ENCODE measurements around the gene ZNF524.

DNA sequence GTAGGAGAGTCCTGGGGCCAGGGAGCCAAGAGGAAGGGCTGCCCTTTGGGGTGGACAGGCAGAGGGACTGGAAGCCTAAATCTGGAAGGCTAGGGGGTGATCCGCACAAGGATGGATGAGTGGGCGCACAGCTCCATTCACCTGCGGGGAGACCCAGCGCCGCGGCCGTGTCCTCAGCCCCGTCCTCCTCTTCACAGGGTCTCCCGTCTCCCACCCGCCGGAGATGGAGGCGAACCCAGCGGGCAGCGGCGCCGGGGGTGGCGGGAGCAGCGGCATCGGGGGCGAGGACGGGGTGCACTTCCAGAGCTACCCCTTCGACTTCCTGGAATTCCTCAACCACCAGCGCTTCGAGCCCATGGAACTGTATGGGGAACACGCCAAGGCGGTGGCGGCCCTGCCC lies 13.3 kb downstream of the ZNF524 start:
- TF ChIP-seq, protein P1, sequence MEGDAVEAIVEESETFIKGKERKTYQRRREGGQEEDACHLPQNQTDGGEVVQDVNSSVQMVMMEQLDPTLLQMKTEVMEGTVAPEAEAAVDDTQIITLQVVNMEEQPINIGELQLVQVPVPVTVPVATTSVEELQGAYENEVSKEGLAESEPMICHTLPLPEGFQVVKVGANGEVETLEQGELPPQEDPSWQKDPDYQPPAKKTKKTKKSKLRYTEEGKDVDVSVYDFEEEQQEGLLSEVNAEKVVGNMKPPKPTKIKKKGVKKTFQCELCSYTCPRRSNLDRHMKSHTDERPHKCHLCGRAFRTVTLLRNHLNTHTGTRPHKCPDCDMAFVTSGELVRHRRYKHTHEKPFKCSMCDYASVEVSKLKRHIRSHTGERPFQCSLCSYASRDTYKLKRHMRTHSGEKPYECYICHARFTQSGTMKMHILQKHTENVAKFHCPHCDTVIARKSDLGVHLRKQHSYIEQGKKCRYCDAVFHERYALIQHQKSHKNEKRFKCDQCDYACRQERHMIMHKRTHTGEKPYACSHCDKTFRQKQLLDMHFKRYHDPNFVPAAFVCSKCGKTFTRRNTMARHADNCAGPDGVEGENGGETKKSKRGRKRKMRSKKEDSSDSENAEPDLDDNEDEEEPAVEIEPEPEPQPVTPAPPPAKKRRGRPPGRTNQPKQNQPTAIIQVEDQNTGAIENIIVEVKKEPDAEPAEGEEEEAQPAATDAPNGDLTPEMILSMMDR (IDR thresholded peaks at IDR 0.05), result no peak
- TF ChIP-seq POLR2A (IDR thresholded peaks at IDR 0.05), result no peak

All from body of pancreas (tissue), 4 donors.